HG02610 (cell line): ENCODE measurements around the gene SYT5.

Experiments
- ATAC-seq: cut with Tn5 transposase; IDR thresholded peaks from one replicate; pipeline ENCODE4 v1.9.1; 2021; ENCODE audit warnings: mild to moderate bottlenecking, moderate library complexity; ENCODE audit not compliant: unreplicated experiment

Gene SYT5

GRCh38 chr19:55147545-55148251, 32.4 kb downstream of the SYT5 start:
- ATAC-seq: no peak

GRCh38 chr19:55146705-55147273, 33.3 kb downstream of the SYT5 start:
- ATAC-seq: no peak

GRCh38 chr19:55146078-55146704, 33.9 kb downstream of the SYT5 start:
- no peak for ATAC-seq

- ATAC-seq: no peak
These were observed 34.9 kb downstream of the SYT5 start for GRCh38 chr19:55145232-55145631.

GRCh38 chr19:55141696-55142095, 38.4 kb downstream of the SYT5 start:
- ATAC-seq: no peak

- ATAC-seq: no peak
These were observed 42.2 kb downstream of the SYT5 start for GRCh38 chr19:55137915-55138314.

- ATAC-seq: no peak
These were observed 43.5 kb downstream of the SYT5 start for GRCh38 chr19:55136399-55137102.

- no peak for ATAC-seq
These were observed 45.4 kb downstream of the SYT5 start for GRCh38 chr19:55134736-55135135.

GRCh38 chr19:55133639-55134444, 46.2 kb downstream of the SYT5 start:
- no peak for ATAC-seq

- ATAC-seq: no peak
These were observed 47.5 kb downstream of the SYT5 start for GRCh38 chr19:55132453-55133129.

GRCh38 chr19:55131421-55131820, 48.7 kb downstream of the SYT5 start:
- no peak for ATAC-seq
